Naive B cell (primary cell): ENCODE measurements around the gene CHKA. TPM values are rescaled to one million over a fixed set of nuclear protein-coding genes. Genes with fewer than 3 reads are reported as not detected.

ENCODE experiments used
- ATAC-seq, 2 donors: fragments of 150-1000 bp; cut with Tn5 transposase; 2 replicates each; pipeline ENCODE4 v1.10.0; 2021; ENCODE audit warnings: low read depth in 2 of 2, mild to moderate bottlenecking in 2 of 2, moderate library complexity in 2 of 2
- DNase-seq: peaks from one replicate; pipeline ENCODE4 v3.0.0; 2022
- H3K27ac Mint-ChIP-seq, 6 donors: one replicate each; pipeline ENCODE4 v1.8.0; 2020 to 2022; ENCODE audit warnings: mild to moderate bottlenecking in 6 of 6, mixed read lengths in 6 of 6, moderate library complexity in 5 of 6, inconsistent platforms in 2 of 6
- H3K27me3 Mint-ChIP-seq, 3 donors: one replicate each; pipeline ENCODE4 v1.8.0; 2021 to 2022; ENCODE audit warnings: mixed read lengths in 3 of 3, mild to moderate bottlenecking in 1 of 3
- H3K36me3 Mint-ChIP-seq, 2 donors: one replicate each; pipeline ENCODE4 v1.8.0; 2020 to 2022; ENCODE audit warnings: mixed read lengths in 2 of 2, inconsistent platforms in 1 of 2, mild to moderate bottlenecking in 1 of 2
- H3K4me1 Mint-ChIP-seq, 3 donors: one replicate each; pipeline ENCODE4 v1.8.0; 2020 to 2022; ENCODE audit warnings: mixed read lengths in 3 of 3, inconsistent platforms in 1 of 3, mild to moderate bottlenecking in 1 of 3, moderate library complexity in 1 of 3
- H3K4me3 Mint-ChIP-seq, 8 donors: one replicate each; pipeline ENCODE4 v1.8.0; 2020 to 2022; ENCODE audit warnings: mild to moderate bottlenecking in 8 of 8, mixed read lengths in 8 of 8, moderate library complexity in 8 of 8, inconsistent platforms in 2 of 8
- H3K9me3 Mint-ChIP-seq, 7 donors: one replicate each; pipeline ENCODE4 v1.8.0; 2020 to 2022; ENCODE audit warnings: mixed read lengths in 7 of 7, mild to moderate bottlenecking in 5 of 7, inconsistent platforms in 2 of 7, moderate library complexity in 1 of 7
- polyA plus RNA-seq, 6 donors: library from polyadenylated mRNA; unstranded; fragments of 300-500 nt; fragmentation: Illumina TruSeq; gene quantifications; one replicate each; pipeline ENCODE4 v1.2.3, GENCODE V29; 2021; ENCODE audit warnings: low read depth in 6 of 6

Gene CHKA
- polyA plus RNA-seq, 6 donors from 2014 or later, result 4.9 to 17.6 (median 6.4) TPM

DNA sequence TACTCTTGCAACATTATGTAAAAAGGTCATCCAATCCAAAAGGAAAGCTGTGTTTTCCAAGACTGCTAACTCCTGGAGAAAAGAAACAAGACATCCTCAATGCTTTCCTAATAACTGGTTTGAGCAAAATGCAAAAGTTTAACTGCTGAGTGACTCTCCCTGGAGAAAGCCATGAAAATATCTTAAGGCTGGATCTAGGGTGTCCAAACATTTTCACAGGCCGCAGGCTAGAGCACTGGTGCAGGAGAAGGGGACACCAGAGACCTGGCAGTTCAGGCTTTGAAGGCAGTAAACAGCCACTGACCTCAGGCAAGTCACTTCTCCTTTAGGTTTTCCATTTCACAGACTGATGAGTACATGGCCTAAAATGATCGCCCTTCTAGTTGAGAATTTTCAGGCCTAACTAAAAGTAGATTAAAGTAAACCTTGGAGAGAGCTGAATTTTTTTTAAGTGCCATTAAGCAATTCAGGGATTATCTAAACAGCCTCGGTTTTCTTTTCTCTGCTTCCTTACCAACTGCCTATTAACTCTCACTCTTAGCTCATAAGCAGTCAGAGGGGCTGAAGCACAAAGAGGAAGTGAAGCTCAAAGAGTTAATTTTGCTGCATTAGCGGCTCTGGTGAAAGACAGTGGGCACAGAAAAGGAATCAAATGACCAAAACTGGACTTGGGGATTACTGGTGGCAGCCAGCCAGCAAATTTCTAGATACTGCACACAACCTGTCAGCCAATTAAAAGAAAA lies 2.3 kb downstream of the CHKA start:
- Mint-ChIP-seq H3K4me1 (peaks cover 27 to 32% (median 29%) of the 10 kb centered on the region in 3 donors), H3K36me3 (no peaks in the 10 kb centered on the region), H3K4me3 (peak overlapping the region; percentile 35 to 93 (median 84)), H3K27ac (peak overlapping the region in 5 of 6 donors; percentile 53 to 93 (median 58)), H3K27me3 (no peaks in the 10 kb centered on the region), H3K9me3 (no peaks in the 10 kb centered on the region)
- no peak for ATAC-seq
- DNase-seq, result peak; percentile 31

DNA sequence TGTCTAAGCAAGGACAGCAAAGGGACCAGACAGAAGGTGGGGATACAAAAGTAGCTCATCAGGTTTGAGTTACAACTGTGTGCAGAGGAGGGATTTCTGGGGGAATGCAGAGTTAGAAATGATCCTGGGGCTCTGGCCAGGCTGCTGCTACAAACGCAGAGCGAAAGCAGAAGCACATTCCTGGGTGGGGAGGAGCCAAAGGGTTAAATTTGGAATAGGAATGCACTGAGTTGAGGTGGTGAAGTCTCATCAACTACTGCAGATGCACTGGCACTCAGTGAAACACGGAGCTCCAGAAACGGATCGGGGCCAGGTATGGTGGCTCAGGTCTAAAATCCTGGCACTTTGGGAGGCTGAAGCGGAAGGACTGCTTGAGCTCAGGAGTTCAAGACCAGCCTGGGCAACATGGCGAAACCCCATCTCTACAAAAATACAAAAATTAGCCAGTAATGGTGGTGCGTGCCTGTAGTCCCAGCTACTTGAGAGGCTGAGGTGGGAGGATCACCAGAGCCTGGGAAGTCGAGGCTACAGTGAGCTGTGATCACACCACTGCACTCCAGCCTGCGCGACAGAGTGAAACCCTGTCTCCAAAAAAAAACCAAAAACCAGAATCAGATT lies 3.2 kb downstream of the CHKA start:
- Mint-ChIP-seq H3K27ac (peak overlapping the region in 1 of 6 donors; percentile 5), H3K4me3 (peak overlapping the region in 3 of 8 donors; percentile 24 to 41 (median 29)), H3K9me3 (no peaks in the 10 kb centered on the region), H3K36me3 (no peaks in the 10 kb centered on the region), H3K27me3 (no peaks in the 10 kb centered on the region), H3K4me1 (peaks cover 27 to 32% (median 29%) of the 10 kb centered on the region in 3 donors)
- no peak for ATAC-seq
- no peak for DNase-seq

DNA sequence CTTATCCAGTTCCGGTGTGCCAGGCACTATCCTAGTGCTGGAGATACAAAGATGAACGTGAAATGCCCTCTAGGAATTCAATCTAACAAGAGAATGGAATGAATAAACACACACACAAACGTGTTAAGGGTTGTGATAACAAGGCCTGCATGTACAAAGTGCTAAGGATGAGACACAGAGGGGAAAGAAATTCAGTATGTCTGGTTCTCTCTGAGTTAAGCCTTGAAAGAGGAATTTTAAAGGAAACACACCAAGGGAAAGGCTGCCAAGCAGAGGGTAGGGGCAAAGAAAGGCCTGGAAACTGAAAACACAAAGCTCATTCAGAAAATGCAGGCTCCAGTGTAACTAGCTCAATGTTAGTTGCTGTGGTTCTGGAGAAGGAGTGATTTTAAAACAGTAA lies 4.2 kb downstream of the CHKA start:
- Mint-ChIP-seq H3K27me3 (no peaks in the 10 kb centered on the region), H3K9me3 (no peaks in the 10 kb centered on the region), H3K4me1 (peaks cover 27 to 34% (median 29%) of the 10 kb centered on the region in 3 donors), H3K4me3 (peak overlapping the region in 2 of 8 donors; percentile 40 to 78), H3K27ac (peak overlapping the region in 2 of 6 donors; percentile 72 to 83), H3K36me3 (no peaks in the 10 kb centered on the region)
- no peak for ATAC-seq
- no peak for DNase-seq

DNA sequence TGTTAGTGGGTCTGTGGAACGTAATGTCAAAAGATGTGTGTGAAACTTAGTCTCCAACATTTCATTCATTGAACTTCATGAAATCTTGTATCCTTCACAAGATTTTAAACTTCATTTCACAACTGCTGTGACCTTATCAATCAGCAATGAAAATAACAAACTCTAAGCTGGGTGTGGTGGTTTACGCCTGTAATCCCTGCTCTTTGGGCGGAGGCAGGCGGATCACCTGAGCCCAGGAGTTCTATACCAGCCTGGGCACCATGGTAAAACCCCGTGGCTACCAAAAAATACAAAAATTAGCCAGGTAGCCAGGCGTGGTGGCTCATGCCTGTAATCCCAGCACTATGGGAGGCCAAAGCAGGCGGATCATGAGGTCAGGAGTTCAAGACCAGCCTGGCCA lies 5.1 kb downstream of the CHKA start:
- no peaks in the 10 kb centered on the region for H3K36me3 Mint-ChIP-seq
- H3K9me3 Mint-ChIP-seq, result no peaks in the 10 kb centered on the region
- H3K27ac Mint-ChIP-seq, result no peak overlapping the region
- DNase-seq (no peak), ATAC-seq (no peak)
- peaks cover 27 to 34% (median 29%) of the 10 kb centered on the region in 3 donors for H3K4me1 Mint-ChIP-seq
- no peaks in the 10 kb centered on the region for H3K27me3 Mint-ChIP-seq
- peak overlapping the region in 1 of 8 donors; percentile 78 for H3K4me3 Mint-ChIP-seq

GRCh38 chr11:68115285-68115684 lies 5.9 kb downstream of the CHKA start:
- Mint-ChIP-seq H3K9me3 (no peaks in the 10 kb centered on the region), H3K4me1 (peaks cover 25 to 32% (median 25%) of the 10 kb centered on the region in 3 donors), H3K4me3 (no peak overlapping the region), H3K27ac (no peak overlapping the region), H3K36me3 (no peaks in the 10 kb centered on the region), H3K27me3 (no peaks in the 10 kb centered on the region)
- ATAC-seq (no peak), DNase-seq (no peak)

GRCh38 chr11:68113986-68114385 lies 7.2 kb downstream of the CHKA start:
- Mint-ChIP-seq H3K36me3 (no peaks in the 10 kb centered on the region), H3K4me3 (no peak overlapping the region), H3K9me3 (no peaks in the 10 kb centered on the region), H3K27me3 (no peaks in the 10 kb centered on the region), H3K27ac (peak overlapping the region in 1 of 6 donors; percentile 20), H3K4me1 (peaks cover 15 to 20% (median 20%) of the 10 kb centered on the region in 3 donors)
- ATAC-seq (no peak), DNase-seq (no peak)

DNA sequence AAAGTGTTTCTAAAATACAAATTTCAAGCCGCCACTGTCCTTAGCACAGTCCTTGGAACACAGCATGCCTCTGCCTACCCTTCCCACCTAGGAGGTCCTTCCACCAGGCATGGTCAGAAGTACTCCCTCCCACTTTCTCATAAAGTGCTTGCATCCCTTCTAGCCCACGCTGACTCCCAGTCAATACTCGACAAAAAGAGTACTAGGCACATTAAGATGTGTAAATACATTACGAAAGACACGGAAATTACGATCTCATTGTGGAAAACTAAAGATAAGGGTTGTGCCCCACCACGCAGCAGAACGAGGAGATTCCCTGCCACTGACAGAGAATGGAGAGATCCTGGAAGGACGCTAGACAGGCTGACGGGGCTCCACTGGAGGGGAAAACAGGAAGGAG lies 13.5 kb downstream of the CHKA start:
- no peaks in the 10 kb centered on the region for H3K27me3 Mint-ChIP-seq
- ATAC-seq (no peak), DNase-seq (no peak)
- H3K9me3 Mint-ChIP-seq, result no peaks in the 10 kb centered on the region
- peaks cover 7 to 18% (median 8%) of the 10 kb centered on the region in 3 donors for H3K4me1 Mint-ChIP-seq
- peak overlapping the region in 1 of 8 donors; percentile 53 for H3K4me3 Mint-ChIP-seq
- H3K36me3 Mint-ChIP-seq, result no peaks in the 10 kb centered on the region
- H3K27ac Mint-ChIP-seq, result peak overlapping the region in 2 of 6 donors; percentile 2 to 5

DNA sequence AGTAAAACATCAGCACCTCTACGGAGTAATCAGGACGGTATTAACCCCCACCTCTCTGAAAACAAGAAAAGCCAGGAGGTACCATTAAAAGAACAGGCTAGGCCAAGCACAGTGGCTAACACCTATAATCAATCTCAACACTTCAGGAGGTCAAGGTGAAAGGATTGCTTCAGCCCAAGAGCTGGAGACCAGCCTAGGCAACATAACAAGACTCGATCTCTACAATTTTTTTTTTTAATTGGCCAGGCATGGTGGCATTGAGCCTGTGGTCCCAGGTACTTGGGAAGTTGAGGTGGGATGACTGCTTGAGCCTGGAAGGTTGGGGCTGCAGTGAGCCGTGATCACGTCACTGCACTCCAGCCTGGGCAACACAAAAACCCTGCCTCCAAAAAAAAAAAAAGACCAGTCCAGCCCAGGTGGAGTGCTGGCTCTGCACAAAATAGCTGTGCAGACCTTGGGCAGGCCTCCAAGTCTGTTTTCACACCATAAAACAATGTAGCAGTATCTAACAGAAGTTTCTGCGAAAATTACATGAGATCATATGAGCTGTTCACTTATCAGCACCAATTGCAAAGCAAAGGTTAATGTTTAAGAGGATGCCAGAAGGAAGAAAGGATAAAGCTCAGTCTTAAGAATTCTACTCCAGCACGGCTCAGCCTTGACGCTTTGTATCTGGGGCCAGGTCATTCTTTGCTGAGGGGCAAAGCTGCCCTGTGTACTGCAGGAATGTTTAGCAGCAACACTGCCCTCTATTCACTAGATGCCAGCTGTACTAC lies 14.8 kb downstream of the CHKA start:
- DNase-seq (no peak), ATAC-seq (no peak)
- Mint-ChIP-seq H3K4me1 (peaks cover 7 to 25% (median 11%) of the 10 kb centered on the region in 3 donors), H3K27me3 (no peaks in the 10 kb centered on the region), H3K36me3 (no peaks in the 10 kb centered on the region), H3K27ac (peak overlapping the region in 3 of 6 donors; percentile 11 to 52 (median 40)), H3K9me3 (no peaks in the 10 kb centered on the region), H3K4me3 (no peak overlapping the region)

DNA sequence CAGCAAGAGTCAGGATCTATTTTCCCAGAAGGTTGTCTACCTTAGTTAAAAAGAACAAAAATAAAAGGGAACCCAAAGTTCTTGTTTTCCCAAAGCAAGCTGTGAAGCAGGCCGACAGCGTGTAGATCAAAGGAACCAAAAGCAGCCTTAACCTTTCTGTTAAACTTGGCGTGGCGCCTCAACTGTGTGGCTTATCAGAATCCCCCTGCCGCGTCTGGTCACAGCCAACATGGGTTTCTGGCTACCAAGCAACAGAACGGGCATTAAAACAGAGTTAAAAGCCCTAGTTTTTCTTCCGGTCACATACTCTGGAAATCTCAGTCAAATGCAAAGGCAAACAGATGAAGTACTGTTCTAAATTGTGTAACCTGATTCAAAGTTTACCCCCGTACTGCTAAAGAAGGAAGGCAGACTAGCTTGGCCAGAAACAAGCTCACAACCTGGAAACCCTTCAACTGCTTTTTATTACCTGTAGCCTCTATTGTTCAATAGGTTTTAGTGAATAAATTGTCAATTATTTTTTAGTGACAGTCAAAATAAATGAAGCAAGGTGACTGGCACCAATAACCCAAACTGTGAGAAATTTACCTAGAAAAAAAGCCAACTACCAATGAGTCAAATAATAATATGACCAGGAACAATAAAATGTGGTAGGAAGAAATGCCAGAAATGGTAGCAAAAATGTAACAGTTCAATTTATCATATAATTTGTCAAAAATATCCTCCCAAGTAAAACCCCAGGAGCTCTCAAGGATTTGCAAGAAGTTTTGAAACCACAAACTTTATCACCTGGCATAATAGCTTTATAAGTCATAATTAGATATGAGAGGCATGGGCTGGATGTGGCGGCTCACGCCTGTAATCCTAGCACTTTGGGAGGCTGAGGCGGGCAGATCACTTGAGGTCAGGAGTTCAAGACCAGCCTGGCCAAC lies 21.4 kb downstream of the CHKA start:
- peak overlapping the region in 7 of 8 donors; percentile 35 to 80 (median 64) for H3K4me3 Mint-ChIP-seq
- H3K4me1 Mint-ChIP-seq, result peaks cover 22 to 37% (median 26%) of the 10 kb centered on the region in 3 donors
- peak overlapping the region in 5 of 6 donors; percentile 51 to 89 (median 57) for H3K27ac Mint-ChIP-seq
- no peaks in the 10 kb centered on the region for H3K36me3 Mint-ChIP-seq
- H3K27me3 Mint-ChIP-seq, result no peaks in the 10 kb centered on the region
- DNase-seq, result no peak
- no peaks in the 10 kb centered on the region for H3K9me3 Mint-ChIP-seq
- peak; percentile 56 to 69 for ATAC-seq

DNA sequence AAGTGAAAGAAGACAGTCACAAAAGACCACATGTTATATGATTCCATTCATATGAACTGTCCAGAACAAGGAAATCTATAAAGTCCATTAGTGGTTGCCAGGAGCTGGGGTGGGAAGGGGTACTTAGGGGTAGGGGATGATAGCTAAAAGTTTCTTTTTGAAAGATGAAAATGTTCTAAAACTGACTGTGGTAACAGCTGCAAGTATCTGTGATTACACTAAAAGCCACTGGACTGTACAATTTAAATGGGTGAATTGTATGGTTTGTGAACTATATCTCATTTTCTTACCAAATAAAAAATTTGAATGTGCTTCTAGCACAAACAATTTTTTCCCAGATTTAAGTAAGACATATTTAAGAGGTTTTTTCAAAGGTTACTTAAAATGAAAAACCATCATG lies 22.1 kb downstream of the CHKA start:
- peak overlapping the region in 5 of 6 donors; percentile 54 to 89 (median 66) for H3K27ac Mint-ChIP-seq
- H3K36me3 Mint-ChIP-seq, result no peaks in the 10 kb centered on the region
- ATAC-seq (no peak), DNase-seq (no peak)
- H3K27me3 Mint-ChIP-seq, result no peaks in the 10 kb centered on the region
- H3K4me1 Mint-ChIP-seq, result peaks cover 22 to 37% (median 26%) of the 10 kb centered on the region in 3 donors
- no peaks in the 10 kb centered on the region for H3K9me3 Mint-ChIP-seq
- H3K4me3 Mint-ChIP-seq, result peak overlapping the region in 3 of 8 donors; percentile 2 to 79 (median 51)

- peaks cover 21 to 25% (median 22%) of the 10 kb centered on the region in 3 donors for H3K4me1 Mint-ChIP-seq
- H3K4me3 Mint-ChIP-seq, result no peak overlapping the region
- H3K27me3 Mint-ChIP-seq, result no peaks in the 10 kb centered on the region
- no peak overlapping the region for H3K27ac Mint-ChIP-seq
- DNase-seq, result no peak
- ATAC-seq, result no peak
- H3K9me3 Mint-ChIP-seq, result no peaks in the 10 kb centered on the region
- H3K36me3 Mint-ChIP-seq, result no peaks in the 10 kb centered on the region
Measured at GRCh38 chr11:68096962-68097361, 24.2 kb downstream of the CHKA start.

GRCh38 chr11:68093565-68093964 lies 27.6 kb downstream of the CHKA start:
- no peaks in the 10 kb centered on the region for H3K36me3 Mint-ChIP-seq
- H3K4me1 Mint-ChIP-seq, result peaks cover 14% of the 10 kb centered on the region in 3 donors
- no peaks in the 10 kb centered on the region for H3K27me3 Mint-ChIP-seq
- H3K4me3 Mint-ChIP-seq, result no peak overlapping the region
- no peak overlapping the region for H3K27ac Mint-ChIP-seq
- ATAC-seq, result no peak
- no peaks in the 10 kb centered on the region for H3K9me3 Mint-ChIP-seq
- no peak for DNase-seq
